Measurements from ENCODE around the gene GALT.
"Not testable (repeated sequence)": the region's sequence is repeated elsewhere in the genome, so short reads cannot be mapped to it uniquely, and the experiment has no call there.

Gene GALT

GRCh38 chr9:34627716-34628655, 18.5 kb upstream of the GALT start:
- no peak for DNase-seq (ENCODE audit: low spot score)

GRCh38 chr9:34628656-34629490, 17.6 kb upstream of the GALT start, which contains the start of gene ARID3C:
TSS of gene ARID3C (minus strand) at chr9:34629066. CDS start at chr9:34628014, 1,052 bp downstream.
- no peak for DNase-seq (ENCODE audit: low spot score)

DNA sequence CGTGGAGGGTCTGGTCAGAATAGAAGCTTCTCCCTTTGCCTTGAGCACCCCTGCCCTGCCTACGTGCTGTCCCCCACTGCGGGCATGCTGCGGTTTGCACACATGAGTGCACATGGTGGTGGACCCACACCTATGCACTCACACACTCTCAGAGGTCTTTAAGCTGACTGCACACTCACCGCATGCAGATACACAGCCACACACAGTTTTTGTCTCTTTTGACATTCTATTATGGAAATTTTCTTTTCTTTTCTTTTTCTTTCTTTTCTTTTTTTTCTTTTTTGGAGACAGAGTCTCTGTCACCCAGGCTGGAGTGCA, 17.0 kb upstream of the GALT start:
- no peak for DNase-seq (ENCODE audit: low spot score)

DNA sequence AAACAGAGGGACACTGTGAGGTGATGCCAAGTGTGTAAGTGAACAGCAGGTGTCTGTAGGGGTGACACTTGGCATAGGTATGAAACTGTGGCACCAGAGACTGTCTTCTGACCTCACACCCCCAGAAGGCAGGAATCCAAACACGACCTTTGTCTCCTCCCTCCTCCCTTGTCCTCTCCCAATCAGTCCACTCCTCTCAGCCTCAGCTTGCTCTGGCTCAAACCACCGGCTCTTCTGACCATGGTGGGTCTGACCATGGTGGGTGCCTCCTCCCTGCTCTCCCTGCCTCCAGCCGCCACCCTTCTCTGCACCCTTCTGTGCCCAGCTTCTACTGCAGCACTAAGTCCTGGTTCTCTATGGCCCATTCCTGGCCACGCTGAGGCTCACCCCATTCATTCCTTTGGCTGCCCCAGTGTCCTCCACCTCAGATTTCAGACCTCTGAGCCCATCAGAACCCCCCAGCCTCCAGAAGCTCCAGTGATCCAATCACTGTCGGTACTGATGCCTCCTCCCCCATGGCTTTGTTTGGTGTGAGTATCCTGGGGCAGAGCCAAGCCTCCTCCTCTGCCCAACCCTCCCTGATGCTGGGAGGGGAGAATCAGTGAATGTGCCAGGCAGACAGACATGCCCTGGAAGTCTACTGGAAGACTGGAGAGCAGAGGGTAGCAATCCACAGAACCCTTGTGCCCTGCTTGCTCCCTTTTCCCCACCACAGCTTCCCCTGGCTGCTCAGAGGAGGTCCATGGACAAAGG, 15.9 kb upstream of the GALT start:
- DNase-seq (ENCODE audit: low spot score): no peak

- no peak for DNase-seq (ENCODE audit: low spot score)
These were observed 13.3 kb upstream of the GALT start for GRCh38 chr9:34633166-34633565.

- DNase-seq (ENCODE audit: low spot score): peak; percentile 82
These were observed 12.5 kb upstream of the GALT start for GRCh38 chr9:34633851-34634550.

DNA sequence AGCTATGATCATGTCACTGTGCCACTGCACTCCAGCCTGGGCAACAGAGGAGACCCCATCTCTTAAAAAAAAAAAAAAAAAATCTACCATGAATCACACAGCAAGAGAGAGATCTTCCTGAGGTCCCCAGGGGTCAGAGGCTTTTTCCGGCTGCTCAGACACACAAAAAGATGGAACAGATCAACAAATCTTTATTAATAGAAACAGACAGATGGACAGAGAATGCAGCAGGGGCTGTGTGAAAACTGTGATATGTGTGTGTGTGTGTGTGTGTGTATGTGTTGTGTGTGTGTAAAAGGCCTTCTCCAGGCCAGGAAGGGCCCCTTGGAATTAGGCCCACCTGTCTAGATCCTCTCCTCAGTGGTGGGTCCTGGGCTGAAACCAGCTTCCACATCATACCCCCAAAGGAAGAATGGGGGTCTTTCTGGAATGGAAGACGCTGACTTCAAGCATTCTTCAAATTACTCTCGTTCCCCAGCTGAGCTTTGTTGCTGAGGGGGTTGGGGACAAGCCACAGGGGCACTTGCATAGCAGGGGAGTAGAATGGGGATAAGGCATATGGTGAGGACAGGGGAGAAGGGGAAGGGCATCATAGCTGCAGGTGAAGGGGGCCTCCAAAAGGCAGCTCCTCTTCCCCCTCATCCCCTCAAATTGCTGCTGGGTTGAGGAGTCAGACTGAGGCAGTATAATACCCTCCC, 11.8 kb upstream of the GALT start:
- DNase-seq (ENCODE audit: low spot score): no peak

DNA sequence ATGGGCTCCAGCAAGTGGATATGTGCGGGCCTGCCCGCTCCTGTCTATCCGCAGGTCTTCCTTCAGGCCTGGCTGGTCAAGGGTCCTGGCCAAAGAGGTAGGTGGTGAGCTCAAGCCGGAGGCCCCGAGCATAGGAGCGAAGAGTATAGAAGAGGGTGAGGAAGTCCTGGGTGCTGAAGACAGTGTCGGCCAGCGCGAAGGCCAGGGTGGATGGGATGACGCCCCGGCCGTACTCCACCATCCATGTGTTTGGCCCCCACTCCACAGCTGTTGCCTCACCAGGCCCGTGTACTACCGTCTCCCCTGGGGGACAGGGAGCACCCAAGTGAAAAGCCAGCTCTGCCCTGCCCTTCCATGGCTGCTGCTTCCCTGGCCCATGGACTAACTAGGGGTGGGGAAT, 10.9 kb upstream of the GALT start:
- DNase-seq (ENCODE audit: low spot score): no peak

- DNase-seq (ENCODE audit: low spot score): no peak
These were observed 9.6 kb upstream of the GALT start for GRCh38 chr9:34636791-34637355.

- DNase-seq (ENCODE audit: low spot score): peak; percentile 96
These were observed 8.9 kb upstream of the GALT start, which contains the start of gene SIGMAR1 for GRCh38 chr9:34637356-34638137. TSS of gene SIGMAR1 (minus strand) at chr9:34637787. CDS start at chr9:34637697, 90 bp downstream.

GRCh38 chr9:34638138-34638445, 8.4 kb upstream of the GALT start:
- DNase-seq (ENCODE audit: low spot score): no peak

GRCh38 chr9:34639322-34639721, 7.2 kb upstream of the GALT start:
- not testable (repeated sequence) for DNase-seq (ENCODE audit: low spot score)

GRCh38 chr9:34642679-34643078, 3.8 kb upstream of the GALT start:
- no peak for DNase-seq (ENCODE audit: low spot score)

- DNase-seq (ENCODE audit: low spot score): no peak
These were observed 1.6 kb upstream of the GALT start for GRCh38 chr9:34644766-34645314.

DNA sequence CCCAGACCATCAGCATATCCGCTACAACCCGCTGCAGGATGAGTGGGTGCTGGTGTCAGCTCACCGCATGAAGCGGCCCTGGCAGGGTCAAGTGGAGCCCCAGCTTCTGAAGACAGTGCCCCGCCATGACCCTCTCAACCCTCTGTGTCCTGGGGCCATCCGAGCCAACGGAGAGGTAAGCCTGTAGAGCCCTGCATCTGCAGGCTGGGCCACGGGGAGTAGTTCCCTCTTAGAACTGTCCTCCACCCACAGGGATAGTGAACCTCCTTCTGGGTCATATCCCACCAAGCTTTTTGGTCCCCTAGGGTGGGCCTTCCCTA, 569 bp downstream of the GALT start:
- no peak for DNase-seq (ENCODE audit: low spot score)

DNA sequence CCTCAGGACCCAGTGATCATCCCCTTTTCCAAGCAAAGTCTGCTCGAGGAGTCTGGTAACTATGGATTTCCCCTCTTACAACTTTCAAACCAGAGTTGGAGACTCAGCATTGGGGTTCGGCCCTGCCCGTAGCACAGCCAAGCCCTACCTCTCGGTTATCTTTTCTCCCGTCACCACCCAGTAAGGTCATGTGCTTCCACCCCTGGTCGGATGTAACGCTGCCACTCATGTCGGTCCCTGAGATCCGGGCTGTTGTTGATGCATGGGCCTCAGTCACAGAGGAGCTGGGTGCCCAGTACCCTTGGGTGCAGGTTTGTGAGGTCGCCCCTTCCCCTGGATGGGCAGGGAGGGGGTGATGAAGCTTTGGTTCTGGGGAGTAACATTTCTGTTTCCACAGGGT, 1.2 kb downstream of the GALT start:
- DNase-seq (ENCODE audit: low spot score): no peak

- peak; percentile 34 for DNase-seq (ENCODE audit: low spot score)
These were observed 2.2 kb downstream of the GALT start for GRCh38 chr9:34648673-34649072.

DNA sequence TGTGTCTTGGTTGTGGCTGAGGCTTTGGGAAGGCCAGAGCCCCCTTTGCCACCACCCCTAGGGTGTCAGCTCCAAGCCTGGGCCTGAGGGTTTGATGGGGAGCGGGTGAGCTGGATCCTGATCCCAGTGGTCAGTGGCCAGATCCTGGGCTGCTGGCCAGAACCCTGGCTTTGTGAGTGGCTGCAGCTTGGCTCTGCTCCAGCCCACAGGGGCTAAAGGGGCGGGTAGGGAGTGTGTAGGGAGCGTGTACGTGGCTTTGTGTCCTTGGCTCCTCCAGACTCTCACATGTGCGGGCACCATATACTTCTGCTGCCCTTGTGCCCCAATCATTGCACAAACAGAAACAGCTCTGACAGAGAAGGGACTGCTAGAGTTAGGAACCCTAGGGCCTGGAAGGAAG, 4.3 kb downstream of the GALT start:
- DNase-seq (ENCODE audit: low spot score): peak; percentile 39

DNA sequence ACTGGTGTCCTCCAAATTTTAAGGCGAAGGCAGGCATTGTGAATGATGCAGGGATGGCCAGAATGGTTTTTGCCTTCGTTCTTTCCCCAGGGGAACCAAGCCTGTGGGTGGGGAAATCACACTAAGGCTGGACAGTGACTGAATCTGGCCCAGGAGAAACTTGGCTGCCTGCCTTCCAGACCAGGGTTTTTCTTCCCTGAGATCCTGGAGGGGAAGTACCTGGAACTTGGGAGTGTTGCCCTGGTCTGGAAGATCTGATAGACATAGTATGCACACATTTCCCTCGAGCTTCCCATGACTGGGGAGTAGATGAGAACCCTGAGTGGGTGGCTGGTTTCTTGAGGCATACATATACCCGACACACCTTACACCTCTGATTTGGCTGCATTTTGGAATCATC, 4.8 kb downstream of the GALT start:
- no peak for DNase-seq (ENCODE audit: low spot score)
